ENCODE measurements around the gene GTPBP1.

GTPBP1 gene

DNA sequence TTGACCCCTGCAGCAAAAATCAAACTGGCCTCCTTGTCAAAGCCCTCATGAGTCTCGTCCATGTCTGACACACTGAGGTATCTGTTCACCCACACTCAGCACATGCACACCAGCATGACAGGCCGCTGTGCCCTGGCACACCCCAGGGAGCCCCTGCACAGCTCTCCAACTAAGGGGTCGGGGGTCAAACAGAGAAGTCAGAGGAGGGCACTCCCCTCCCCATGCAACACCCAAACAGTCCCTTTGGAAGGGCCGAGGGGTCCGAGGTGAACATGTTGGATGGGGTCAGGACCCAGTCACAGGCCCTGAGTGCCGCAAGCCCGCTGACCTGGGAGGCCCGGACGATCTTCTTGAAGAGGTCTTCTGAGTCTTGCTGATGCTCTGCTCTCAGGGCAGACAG, 35.4 kb downstream of the GTPBP1 start:
- ATAC-seq (no peak), DNase-seq (no peak)

DNA sequence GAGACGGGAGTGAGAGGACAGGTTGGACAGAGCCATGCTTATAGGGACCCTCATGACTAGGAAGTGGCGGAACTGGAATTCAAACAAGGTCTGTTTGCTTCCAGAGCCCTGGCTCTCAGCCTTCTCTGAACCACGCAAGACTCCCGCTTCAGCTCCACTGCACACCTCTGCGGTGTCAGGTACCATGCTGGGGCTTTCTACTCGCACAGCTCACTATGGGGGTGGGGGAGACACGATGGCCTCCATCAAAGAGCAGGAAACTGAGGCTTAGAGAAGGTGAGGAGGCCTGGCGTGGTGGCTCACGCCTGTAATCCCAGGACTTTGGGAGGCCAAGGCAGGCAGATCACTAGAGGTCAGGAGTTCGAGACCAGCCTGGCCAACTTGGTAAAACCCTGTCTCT, 35.8 kb downstream of the GTPBP1 start:
- ATAC-seq (no peak), DNase-seq (no peak)

DNA sequence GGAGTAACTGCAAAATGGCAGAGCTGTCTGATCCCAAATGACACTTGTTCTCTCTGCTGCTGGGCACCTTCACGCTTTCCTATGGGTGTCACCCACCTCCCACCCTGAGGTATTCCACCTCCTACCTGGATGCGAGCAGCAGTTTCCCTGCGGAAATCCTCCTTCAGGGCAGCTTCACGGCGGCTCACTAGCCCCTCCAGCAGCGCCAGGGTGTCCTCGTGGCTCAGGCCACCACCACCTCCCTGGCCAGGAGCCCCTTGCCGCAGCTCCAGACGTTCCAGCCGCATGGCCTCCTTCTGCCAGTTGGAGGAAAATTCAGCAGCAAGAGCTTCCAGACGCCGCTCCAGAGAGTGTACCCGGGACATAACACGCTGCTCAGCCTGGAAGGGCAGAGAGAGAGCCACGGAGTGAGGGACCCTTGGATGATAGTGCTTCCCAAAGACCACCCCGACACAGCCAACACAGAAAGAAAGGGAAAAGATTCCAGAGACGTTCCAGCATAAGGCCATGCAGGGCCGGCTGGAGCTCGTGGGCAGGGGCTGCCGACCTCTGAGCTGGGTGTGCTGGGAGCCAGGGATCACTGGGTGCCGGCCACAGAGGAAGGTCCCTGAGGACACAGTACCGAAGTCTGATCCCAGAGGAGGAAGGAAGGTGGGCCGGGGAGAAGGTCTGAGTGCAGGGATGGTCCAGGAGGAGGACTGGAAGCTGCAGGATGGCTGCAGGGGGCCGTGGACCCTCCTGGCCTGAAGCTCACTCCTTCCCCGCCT, 36.6 kb downstream of the GTPBP1 start:
- DNase-seq = no peak
- no peak for ATAC-seq

DNA sequence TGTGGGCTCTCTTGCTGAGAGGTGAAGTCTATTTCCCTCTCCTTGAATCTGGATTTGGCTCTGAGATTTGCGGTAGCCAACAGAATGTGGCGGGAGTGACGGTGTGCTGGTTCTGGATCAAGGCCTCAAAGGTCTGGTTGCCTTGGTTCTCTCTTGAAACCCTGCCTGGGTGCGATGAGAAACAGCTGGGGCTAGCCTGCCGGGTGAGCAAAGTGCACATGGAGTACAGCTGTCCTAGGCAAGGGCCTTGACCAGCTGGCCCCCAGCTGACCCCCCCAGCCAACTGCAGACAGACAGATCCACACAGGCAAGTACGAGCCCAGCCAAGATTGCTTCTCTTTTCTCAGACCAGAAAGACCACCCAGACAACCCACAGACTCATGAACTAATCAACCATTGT, 39.2 kb downstream of the GTPBP1 start:
- no peak for ATAC-seq

DNA sequence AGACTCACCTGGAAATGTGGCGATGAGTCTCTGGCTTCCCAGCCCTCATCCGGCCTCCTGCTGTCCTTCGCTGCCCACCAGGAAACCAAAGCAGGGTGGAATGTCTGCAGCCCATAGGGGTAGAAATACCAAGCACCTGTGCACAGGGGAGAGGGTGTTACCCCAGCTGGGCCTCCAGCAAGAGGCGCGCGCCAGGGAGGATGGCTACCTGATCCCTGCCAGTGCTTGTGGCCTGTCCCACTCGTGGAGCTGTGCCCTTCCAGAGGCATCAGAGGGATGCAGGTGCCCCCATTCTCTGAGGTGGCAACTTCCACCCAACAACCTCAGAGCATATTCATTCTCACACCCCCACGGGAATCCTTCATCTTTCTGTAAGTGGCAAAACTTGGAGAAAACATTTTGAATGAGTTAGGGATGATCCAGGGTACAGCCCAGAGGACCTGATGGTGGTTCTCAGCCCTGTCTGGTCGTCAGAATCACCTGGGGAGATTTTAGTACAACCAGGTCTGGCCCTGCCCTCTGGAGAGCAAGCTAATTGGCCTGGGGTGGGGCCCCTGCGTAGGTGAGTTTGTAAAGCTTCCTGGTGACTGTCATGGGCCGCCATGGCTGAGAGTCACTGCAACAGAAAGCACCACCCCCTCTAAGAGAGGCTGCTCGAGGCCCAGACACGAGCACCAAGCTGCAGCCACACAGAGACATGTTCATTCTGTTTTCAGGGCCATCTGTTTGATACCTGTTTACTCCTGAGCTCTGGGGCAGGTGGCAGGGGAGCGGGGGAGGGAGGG, 40.1 kb downstream of the GTPBP1 start:
- DNase-seq (no peak), ATAC-seq (no peak)

More for the DNA sequence above, 39.2 kb downstream of the GTPBP1 start:
- no peak for DNase-seq

DNA sequence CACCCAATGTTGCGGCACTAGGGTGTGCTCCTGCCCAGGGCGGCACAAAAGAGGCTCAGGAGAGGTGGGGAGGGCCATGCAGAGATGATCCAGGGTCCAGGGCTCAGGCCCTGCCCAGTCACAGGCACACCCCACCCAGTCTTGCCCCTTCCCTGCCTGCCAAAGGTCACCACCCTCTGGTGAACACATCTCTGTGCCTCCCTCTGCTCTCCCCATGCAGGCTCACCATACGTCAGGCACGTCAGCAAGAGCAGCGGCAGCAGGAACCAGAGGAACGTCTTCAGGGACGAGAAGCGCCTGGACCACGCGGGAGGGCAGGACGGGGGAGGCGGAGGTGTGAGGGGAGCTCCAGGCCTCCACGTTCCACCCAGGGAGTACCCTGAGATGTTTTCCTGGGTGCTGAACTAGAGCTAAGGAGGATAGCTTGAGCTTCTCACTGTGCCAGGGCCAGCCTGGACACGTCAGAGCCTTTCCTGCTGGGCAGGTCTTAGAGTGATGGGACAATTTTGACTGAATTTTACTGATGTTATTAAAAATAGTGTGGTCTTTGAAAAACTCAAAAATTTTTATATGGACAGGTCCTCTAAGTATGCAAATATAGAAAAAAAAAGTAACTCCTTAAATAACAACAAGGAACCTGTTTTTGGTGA, 42.9 kb downstream of the GTPBP1 start:
- no peak for ATAC-seq
- DNase-seq = no peak

DNA sequence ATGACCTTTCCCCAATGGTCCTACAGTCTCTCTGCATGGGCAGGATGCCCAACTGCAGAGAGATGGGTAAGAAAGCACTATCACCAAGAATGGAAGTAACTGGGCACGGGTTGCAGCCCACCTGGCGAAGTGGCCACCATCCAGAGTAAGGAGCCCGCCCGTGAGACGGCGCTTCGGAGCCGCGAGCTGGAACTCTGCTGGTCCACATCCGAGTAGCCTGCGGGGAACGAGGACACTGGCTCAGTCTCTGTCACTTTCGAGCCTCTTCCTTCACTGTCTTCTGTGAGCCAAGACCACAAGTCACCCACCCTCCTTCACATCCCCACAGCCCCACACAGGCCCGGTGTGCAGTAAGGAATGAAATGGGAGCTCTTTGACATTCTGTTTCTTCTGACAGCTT, 44.4 kb downstream of the GTPBP1 start:
- DNase-seq (no peak), ATAC-seq (no peak)

DNA sequence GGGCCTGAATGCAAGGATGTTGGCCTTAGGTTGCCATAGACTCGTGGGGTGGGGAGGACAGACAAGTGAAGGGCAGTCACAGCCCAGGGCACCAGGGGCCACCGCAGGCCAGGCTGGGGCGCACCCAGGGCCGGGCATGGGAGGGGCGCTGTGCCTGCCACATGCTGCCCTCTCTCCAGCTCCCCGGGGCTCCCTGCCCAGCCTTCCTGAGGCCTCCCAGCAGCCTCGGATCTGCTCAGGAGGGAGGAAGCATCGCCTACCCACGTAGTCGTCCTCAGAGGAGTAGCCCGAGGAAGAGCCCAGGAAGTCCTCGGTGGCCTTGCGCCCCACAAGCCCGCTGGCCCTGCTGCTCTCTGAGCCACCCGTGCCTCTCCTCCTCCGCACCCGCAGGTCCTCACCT, 44.9 kb downstream of the GTPBP1 start:
- no peak for DNase-seq
- no peak for ATAC-seq

DNA sequence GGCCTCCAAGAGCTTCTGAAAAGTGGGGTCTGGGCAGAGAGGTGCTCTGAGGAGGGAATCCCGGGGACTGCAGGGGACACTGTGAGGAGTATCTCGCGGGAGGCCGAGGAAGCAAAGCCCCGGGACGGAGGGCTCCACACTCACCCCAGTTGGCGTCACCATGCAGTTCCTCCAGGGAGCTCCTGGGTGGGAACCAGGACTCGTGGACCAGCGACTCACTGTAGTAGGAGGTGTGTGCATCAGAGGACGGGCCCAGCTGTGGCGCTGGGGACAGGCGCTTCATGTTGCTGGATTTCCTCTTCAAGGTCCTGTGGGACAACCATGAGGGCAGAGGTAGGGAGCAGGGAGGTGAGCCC, 45.3 kb downstream of the GTPBP1 start:
- ATAC-seq = no peak
- no peak for DNase-seq

DNA sequence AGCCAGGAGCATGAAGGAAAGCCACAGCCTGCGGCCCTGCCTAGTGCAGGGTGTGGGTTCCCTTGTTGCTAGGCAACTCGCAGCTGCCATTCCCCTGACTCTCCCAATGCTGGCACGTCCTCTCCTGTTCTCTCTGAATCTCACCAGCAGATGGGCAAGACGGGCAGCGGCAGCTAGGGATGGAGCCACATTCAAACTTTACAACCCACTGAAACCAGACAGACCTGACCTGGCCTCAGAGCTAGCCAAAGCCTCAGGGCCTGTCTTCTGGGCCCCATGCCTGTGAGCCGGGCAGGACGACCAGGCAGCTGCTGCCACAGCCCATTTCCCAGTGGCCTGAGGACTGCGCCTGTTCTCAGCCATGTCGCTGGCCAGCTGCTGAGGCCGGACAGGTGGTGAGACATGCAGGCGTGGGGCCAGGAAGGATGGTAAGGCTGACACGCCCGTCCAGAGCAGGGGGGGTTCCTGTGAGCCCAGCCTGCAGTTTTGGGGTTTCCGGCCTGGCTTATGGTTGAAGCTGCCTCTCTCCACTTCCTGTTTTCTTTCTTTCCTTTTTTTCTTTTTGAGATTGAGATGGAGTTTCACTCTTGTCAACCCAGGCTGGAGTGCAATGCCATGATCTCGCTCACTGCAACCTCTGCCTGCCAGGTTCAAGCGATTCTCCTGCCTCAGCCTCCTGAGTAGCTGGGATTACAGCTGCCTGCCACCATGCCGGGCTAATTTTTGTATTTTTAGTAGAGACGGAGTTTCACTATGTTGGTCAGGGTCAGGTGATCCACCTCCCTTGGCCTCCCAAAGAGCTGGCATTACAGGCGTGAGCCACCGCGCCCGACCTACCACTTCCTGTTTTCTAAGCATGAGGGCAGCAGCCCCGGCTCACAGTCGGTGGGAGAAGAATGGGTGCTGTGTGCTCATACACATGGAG, 45.9 kb downstream of the GTPBP1 start:
- ATAC-seq (peak; percentile 25), DNase-seq (peak; percentile 77)

DNA sequence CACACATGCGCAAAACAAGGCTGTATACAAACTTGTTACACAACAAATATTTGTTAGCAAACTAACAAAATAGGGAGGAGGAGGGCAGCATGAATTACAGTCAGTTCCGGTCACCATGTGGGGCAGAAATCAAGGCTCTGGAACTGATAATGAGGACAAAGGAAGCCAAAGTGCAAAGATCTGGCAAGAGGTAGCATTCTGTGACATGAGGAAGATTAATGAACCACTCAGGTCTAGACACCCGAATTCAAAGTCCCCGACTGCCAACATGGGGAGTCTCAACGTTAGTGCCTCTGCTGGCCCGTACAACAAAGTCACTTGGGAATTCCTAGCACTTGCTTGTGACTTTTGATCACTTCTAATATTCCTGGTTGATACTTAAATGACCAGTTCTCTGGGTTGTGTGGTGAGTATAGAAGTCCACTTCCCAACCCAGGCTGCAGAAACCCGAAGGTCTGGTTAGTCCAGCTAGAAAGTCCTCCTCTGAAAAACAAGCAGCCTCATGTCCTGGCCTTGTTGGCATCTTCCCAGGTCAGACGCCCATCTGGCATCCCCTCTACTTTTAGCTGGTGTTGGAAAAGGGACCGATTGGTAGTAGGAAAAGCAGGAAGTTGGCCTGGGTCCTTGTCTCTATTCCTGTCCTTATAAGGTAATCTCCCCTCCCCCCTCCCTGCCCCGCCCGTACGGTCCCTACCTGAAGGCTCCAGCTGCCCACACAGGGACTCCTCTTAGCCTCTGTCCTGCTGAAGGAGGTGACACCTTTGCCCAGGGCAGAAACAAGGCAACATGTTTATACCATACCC, 48.4 kb downstream of the GTPBP1 start:
- DNase-seq (peak; percentile 46), ATAC-seq (no peak)

DNA sequence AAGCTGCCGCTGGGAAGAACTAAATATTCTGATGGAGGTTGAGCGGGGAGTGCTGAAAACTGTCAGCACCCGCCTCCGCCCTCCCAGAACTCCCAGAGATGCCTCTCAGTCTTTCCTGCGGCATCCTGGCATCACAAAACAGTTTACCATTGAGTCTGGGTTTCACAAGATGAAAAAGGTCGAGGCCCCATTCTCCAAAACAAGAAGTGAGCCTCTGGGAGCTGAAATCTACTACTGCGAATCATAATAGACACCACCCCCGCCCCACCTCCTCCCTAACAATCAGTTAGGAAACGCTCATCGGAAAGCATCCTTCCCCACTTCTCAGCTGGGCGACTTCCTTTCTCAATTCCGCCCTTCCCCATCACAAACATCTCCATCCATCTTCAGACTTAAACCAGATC, 49.0 kb downstream of the GTPBP1 start:
- peak; percentile 50 for DNase-seq
- ATAC-seq = no peak

DNA sequence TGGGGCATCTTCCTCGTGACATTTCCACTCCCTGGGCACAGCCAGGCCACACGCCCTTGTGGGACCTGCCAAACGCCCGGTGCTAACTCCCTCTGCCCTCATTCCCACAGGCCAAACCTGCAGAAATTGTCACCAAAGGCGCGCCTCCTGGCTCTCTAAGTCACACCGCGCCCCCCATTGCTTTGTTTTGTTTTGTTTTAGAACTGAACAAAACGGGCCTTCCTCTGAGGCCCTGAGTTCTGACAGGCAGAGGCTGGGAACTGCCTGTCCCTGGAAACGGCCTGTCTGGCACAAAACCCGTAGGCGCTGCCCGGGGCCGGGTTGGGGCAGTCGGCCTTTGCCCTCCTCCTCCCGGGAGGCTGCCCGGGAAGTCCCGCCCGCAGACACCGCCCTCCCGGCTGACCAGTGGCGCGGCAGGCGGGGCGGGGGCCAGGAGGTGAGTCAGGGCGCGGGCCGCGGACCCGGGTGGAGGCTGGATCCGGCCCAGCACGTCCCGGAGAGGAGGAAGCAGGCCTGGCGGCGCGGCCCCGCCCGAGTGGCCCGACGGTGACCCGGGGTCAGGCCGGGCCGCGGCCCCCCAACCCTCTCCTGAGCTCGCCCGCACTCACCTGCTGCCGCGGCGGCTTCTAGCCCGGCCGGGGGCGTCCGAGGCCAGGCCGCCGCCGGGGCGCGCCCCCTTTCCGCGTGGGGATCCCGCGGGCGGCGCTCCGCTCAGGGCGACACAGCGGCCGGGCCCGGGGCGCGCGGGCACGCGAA, 49.6 kb downstream of the GTPBP1 start:
- DNase-seq = peak; percentile 70
- peak; percentile 8 for ATAC-seq

DNA sequence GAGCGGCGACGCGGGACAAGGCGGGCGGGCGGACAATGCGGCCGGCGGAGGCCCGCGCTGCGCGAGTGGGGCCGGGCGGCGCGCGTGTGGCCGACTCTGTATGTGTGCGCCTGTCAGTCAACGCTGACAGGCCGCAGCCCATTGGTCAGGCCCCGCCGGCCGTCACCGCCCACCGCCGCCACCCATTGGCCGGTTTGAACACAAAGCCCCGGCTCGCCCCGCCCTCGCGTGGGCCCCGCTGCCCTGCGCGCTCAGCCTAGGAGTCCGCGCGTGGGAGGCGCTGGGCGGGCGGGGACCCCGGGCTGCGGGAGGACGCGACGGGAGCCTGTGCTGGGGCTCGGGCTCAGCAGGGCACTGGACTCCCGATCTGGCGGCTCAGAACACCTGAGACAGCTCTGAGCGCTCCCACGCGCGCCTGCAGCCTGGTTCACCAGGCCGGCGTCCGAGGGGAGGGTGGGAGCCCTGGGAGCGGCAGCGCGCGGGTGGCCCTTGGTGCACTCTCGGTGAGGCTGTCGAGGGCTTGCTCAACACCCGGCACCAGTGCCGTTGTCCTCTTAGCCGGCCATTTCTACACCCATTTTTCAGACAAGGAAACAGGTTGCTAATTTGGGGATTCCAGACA, 50.3 kb downstream of the GTPBP1 start, which contains the start of gene SUN2:
TSS of gene SUN2 (minus strand) at position 88 of the 622 bp plus-strand sequence. CDS start 3,370 bp downstream, outside the sequence.
- DNase-seq = peak; percentile 96

DNA sequence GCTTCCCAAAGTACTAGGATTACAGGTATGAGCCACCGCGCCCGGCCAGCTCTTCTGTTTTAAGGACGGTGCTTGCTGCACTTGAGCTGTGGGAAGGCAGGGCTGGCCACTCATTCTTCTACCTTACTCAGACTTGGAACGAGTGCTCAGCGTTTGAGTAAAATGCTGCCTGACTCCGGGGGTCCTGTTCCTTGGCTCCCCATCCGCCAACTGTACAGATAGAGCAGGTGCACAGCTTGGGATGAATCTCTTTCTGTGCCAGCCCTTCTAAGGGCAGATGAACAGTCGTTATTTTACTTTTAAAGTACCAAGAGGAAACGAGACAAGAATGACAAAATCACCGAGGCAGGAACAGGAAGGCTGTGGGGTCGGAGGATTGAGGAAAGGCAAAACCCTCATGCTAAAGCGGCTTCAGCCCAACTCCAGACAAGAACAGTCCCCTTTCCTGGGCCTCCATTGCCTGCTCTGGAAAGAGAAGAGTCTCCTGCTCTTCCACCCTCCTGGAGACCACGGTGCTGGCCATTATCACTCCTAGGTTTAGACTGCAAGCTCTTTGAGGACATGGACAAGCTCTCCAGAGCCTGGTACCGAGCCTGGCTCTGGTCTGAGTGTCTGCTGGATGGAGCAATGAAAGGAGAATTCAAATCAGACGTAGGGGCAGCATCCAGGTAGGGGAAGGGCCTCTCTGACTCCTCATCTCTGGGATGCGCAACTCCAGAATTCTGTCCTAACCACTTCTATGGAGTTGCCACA, 51.1 kb downstream of the GTPBP1 start:
- DNase-seq (peak; percentile 43), ATAC-seq (no peak)

More for the DNA sequence above, 50.3 kb downstream of the GTPBP1 start, which contains the start of gene SUN2:
- ATAC-seq = peak; percentile 75

DNA sequence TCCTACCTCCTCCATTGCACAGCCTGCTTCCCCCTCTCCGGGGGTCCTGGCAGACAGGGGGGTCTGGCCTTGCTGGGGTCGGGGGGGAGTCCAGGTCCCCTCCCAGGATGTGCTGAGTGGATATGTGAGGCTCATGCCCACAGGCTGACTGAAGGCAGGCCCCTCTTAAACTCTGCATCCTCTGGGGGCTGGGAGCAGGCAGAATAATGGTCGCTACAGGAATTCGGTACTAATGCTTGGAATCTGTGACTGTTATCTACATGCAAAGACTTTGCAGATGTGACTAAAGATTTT, 51.7 kb downstream of the GTPBP1 start:
- DNase-seq = no peak
- no peak for ATAC-seq

DNA sequence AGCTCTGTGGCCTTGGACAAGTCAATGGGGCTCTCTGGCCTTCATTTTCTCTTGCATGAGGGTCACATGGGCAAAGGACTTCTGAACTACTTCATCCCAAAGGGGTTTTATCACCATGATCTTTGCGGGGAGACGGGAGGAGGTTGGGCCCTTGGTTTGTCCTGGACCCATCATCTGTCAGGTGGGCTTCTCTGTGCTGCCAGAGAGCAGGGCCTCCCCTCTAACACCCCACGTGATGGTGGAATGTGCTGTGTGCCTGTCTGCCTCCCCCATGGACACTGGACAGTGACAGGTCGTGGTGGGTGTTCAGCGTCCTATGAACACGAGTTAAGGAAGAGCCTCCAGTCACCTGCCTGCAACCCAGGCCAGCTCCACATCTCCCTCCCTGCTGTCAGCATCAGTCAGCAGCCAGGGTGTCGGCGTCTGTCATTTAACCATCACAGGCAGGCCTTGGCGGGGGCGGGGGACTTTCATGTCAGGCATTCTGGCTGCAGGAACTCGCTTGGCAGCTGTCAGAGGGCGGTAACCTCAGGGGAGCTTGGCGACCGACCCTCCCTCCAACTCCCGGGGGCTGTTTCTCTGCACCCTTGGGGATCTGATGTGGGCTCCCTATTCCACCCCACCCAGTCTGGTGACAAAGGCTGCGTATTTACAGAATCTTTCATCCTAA, 52.7 kb downstream of the GTPBP1 start:
- ATAC-seq (peak; percentile 11), DNase-seq (peak; percentile 79)

DNA sequence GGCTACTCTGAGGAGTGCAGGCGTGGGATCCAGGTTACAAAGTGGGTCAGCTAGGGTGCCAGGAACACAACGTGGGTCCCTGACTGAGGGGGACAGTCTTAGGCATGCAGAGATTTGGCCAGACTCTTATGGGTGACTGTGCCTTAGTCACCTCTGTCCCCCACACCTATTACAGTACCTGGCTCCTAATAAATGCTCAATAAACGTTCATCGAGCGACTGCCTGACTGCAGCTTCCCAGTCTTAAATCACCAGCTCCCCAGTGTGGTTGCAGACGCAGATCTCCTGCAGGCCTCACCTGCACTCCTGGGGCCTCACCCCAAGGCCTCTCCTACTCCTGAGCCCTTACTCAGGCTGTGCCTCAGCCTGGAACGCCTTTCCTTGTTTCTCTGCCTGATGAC, 53.3 kb downstream of the GTPBP1 start:
- ATAC-seq = no peak
- DNase-seq = no peak

All from stimulated activated naive CD8-positive, alpha-beta T cell treated with anti-CD3 and anti-CD28 coated beads, Interleukin-15, Interleukin-2, amounts not matched to agents 100 U/mL and 50 U/mL, for 24 hours (primary cell).